Measurements from ENCODE around the gene DIS3L2. TPM values are rescaled to one million over a fixed set of nuclear protein-coding genes. Genes with fewer than 3 reads are reported as not detected.
A peak's percentile ranks its signal among the peaks of the same experiment; 100 is the strongest.

DIS3L2 gene, protein sequence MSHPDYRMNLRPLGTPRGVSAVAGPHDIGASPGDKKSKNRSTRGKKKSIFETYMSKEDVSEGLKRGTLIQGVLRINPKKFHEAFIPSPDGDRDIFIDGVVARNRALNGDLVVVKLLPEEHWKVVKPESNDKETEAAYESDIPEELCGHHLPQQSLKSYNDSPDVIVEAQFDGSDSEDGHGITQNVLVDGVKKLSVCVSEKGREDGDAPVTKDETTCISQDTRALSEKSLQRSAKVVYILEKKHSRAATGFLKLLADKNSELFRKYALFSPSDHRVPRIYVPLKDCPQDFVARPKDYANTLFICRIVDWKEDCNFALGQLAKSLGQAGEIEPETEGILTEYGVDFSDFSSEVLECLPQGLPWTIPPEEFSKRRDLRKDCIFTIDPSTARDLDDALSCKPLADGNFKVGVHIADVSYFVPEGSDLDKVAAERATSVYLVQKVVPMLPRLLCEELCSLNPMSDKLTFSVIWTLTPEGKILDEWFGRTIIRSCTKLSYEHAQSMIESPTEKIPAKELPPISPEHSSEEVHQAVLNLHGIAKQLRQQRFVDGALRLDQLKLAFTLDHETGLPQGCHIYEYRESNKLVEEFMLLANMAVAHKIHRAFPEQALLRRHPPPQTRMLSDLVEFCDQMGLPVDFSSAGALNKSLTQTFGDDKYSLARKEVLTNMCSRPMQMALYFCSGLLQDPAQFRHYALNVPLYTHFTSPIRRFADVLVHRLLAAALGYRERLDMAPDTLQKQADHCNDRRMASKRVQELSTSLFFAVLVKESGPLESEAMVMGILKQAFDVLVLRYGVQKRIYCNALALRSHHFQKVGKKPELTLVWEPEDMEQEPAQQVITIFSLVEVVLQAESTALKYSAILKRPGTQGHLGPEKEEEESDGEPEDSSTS
- polyA plus RNA-seq (ENCODE audit: insufficient read length in 4 of 4) = 10 to 100 TPM; 28.8 to 47.2 (median 36.4) TPM

DNA sequence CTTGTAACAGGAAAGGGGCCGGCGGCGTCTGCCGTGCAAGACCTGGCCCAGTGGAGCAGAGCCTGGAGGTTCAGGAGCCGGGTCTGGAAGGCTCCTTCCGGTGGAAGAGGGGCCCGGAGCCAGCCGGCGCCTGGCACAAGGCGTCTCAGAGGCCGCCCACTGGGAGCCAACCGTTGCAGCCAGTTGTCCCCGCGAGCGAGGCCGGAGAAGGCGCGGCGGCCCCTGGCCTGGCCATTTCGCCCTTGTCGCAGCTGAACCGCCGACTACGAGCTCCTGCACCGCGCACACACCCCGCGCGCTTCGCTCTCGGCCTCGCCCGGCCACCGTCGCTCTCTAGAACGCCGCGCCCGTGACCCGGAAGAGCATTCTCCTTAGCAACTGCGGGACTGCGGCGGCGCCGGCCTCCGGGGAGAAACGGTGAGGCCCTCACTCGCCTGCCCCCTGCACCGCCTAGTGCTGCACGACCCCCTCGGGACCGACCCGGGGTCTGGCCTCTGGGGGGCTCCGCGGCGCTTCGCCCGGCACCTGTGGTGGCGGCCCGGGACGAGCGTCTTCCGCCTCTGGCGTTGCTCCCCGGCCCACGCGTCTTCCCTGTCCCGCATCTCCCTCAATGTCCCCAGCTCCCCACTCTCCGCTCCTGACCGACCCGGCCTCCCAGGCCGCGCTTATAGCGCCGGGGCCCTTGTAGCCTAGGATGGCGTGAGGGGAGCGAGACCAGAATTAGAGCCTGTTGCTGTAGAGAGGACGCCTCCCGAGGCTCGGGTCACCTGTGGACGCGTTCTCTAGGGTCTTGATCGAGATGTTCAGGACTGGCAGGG, at the start of gene DIS3L2:
DIS3L2 (plus strand) TSS at position 365 of the 818 bp plus-strand sequence. CDS start 53,215 bp downstream, outside the sequence.
- peak; percentile 57 to 78 (median 70) for DNase-seq (ENCODE audit: low read depth in 4 of 4, low spot score in 2 of 4)

DNA sequence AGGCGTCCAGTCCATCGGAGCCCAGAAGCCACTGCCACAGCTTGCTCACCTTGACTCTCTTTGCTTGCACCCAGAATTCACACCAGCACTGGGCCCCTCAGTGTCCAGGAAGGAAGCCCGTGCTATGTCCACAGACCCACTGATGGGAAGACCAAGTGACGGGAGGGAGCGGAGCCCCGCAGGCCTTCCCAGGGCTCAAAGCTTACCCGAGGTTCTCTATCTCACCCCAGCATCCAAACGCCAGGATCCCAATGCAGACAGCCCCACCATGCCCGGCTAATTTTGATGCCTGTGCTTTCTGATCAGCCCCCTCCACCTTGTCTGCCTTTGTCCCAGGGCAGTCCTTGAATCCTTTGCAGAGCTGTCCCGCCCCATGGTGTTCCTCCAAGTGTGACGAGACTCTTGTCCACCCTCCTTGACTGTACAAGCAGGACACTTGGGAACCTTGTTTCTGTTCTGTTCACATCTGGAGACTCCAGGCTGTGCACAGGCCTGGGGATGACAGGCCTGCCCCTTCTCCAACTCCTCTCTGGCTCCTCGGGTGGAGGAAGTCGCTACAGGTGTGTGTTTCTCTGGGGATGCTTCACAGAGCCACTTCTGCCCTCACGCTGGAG, 47.3 kb upstream of the DIS3L2 start:
- no peak for DNase-seq (ENCODE audit: low read depth in 4 of 4, low spot score in 2 of 4)

DNA sequence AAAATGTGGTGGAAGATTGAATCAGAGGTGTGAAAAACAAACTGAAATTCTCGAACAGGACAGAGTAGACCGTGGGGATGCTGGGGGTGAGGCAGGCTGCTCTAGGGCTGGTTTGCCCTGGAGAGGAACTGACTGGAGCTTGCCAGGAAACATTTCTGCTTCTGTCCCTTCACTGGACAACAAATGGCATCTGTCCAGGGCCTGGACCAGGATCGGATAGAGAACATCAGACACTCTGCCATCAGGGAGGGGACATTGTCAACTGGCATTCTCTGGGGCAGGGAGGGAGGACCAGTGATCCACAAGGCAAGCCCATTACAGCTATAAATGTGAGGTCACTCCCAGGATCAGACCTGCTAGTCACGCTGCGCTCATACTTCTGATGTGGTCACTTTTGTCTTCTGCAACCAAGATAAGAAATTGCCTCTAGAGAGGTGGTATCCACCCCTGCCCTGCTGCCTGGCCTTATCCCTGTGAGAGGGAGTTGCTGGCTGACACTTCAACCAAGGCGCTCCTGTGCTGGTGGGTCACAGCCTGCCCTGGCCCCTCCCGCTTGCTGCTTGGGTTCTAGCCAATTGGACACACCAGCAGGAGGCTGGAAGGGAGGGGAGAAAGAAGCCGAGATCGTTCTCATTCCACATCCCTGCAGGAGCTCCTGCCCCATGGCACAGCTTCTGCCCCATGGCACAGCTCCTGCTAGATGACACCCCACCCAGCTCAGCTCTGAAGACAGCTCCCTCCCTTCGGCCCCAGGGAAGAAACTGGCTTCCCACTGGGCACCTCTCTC, 44.0 kb upstream of the DIS3L2 start:
- no peak for DNase-seq (ENCODE audit: low read depth in 4 of 4, low spot score in 2 of 4)

DNA sequence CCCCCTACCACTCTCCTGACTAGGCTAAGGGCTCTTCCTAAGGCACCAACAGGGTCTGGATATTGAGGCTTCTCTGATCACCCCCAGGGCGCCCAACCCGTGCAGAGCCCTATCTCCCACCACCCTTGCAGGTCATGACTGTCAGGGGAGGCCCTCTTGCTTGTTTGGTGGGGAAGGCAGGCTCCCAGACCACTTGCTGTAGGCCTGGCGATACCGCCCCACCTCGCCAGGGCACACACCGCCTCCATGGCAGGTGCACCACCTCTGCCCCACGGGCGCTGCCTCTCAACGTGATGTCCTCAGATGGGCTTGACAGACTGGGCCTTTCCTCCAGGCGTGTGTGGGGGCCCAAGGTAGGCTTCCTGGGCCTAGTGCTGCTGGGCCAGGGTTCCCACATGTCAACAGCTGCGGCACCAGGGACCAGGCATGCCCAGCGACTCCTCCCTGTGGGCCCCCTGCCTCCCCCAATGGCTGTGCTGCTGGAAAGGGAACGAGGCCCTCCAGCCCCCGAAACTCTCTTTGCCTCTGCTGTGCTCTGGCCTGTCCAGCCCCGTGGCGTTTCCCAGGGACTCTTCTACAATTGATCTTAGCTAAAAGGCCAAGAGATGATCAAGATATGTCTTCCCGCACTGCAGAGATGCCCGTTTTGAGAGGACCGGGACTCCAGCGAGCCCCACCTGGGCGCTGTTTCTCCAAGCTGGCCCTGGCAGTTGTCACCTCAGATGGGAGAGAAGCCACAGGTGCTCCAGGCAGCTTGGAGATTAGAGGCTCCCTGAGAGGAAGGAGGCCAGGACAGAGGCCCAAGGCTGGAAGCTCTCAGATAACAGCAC, 42.8 kb upstream of the DIS3L2 start:
- no peak for DNase-seq (ENCODE audit: low read depth in 4 of 4, low spot score in 2 of 4)

DNA sequence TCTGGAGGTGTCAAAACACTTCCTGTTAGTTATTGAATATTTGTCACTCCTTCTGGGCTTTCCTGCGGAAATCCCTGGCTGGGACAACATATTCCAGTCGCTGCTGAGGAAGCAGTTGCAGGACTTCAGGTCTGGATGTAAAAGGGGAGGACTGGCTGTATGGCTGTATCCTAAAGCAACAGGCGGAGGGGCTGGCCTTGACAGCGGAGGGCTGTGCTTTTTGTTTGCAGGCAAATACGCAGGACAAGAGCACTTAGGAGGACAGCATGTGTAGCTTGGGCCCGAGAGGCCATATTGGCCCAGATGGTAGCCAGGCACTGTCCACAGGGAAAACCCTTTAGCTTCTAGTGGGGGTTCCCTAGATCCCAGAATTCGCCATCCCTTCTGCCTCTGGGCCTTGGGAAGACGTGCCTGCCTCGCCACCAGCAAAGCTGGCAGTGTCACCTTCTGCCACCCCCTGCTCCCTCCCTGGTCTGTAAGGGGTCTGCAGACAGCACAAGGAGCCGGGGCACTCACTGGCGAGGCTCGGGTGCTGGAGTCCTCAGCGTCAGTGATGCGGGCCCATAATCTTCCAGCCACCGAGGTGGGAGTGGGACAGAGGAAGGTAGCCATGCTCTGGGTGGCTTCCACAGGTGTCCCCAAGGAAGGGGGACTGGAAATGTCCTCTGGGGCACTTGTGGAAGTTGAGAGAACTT, 42.0 kb upstream of the DIS3L2 start:
- DNase-seq (ENCODE audit: low read depth in 4 of 4, low spot score in 2 of 4) = no peak

DNA sequence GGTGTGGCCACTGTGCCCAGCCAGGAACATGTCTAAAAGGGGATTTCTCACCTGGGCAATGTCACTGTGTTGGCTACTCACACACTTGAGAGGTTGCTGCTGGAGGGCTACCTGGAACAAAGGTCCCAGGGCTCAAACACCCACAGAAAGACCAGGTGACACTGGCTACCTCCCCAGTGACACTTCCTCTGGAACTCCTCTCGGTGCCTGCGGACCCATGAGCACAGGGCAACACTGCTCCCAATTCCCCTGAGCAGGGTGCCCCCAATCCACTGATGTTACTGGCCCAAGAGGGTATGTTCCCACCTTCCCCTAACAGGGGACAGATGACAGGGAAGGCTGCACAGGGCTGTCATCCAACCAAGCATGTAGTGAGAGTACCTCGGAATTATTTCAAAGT, 41.1 kb upstream of the DIS3L2 start:
- DNase-seq (ENCODE audit: low read depth in 4 of 4, low spot score in 2 of 4) = no peak

DNA sequence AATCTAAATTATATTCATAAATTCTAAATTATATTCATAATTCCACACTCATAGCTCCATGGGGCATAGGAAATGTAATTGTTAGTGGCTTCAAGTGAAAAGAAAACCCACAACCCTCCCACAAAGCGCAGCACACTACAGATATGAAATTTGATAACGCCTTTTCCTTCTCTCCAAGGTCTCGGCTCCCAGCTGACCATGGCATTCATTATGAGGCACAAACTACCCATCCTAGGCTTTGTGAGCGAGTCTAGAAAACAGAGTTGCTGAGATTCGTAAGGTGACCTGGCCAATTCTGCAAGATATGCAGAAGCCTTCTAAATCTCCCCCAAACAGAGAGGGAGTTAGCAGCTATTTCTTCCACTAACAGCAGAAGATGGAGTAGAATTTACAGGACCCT, 40.7 kb upstream of the DIS3L2 start:
- no peak for DNase-seq (ENCODE audit: low read depth in 4 of 4, low spot score in 2 of 4)

DNA sequence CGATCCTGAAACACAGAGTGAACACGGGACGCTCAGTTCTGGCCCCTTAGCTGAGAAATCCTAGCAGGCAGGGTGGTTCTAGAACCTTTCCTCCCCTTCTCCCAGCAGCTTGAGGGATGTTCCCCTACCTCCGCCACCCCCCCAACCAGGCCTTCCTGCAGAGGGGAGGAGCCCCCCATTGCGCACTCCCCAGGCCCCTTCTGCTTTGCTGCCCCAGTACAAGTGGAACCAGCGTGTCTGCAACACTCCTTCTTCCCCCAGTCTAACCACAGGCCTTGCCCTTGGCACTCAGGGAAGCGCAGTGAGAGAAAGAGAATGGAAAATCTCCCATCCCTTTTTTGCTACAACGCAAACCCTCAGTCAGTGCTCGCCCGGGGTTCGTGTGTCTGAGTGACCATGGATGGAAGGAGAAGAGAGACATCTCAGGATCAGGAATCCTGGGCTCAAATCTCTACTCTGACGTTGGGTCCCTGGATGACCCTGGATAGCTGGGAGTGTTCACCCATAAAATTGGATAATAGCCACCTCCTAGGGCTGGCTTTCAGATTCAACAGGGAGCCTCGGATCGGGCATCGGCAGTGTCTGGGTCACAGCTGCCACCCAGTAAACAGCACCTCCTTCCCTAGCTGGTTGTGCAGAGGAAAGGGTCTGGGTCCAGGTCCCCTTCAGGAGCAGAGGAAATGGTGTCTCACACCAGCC, 39.1 kb upstream of the DIS3L2 start:
- DNase-seq (ENCODE audit: low read depth in 4 of 4, low spot score in 2 of 4) = no peak

DNA sequence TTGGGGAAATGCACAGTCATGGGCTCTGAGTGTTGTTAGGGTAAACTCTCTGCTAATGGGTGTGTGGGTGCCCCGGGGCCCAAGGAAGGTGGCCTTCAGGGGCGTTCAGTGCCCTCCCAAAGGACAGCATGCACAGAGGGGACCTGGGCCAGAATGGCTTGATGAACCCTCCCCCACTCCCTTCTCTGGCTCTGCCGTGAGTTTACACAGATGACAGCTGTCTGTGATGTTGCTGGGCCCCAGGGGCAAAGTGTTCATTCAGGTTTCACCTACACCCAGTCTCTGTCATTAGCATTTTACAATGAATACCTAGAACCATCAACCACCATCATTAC, 38.5 kb upstream of the DIS3L2 start:
- no peak for DNase-seq (ENCODE audit: low read depth in 4 of 4, low spot score in 2 of 4)

DNA sequence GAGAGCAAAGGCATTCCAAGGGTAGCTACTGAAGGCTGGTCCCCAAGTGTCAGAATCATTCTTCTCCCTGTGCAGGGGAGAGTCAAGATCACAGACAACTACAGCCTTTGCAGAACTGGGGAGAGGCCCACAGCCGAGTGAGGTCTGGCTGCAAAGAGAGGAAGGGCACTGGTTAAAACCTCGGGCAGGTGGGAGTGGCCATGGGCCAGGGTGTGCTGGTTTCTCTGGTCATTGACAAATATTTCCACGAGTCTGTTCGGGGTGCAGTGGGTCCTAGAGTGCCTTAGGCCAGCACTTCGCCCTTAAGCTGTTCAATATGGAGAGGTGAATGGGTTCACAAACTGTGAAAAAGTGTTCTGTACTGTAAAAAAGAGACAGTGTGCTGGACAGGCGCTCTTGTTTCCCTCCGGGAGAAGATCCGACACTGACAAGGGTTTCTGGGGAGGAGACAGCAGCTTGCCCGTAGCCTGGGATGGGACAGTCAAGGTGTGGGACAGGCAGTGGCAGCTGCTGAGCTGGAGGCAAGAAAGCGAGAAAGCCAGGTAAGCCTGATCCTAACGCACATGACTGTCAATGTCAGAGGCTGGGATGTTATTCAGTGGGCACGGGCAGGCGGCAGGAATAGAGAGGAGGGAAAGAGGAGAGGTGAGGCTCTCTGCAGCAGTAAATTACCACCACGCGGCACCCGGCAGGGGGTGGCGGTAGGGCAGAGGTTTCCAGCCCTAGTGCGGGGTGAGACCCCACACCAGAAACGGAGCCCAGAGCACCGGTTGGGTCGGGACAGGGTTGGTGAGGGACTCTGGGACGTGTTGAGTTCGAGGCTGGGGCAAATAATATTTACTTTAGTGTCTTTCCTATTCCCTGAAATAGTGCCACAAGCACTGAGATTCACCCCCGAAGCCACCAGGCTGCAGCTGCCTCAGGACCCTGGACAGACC, 37.3 kb upstream of the DIS3L2 start:
- no peak for DNase-seq (ENCODE audit: low read depth in 4 of 4, low spot score in 2 of 4)

DNA sequence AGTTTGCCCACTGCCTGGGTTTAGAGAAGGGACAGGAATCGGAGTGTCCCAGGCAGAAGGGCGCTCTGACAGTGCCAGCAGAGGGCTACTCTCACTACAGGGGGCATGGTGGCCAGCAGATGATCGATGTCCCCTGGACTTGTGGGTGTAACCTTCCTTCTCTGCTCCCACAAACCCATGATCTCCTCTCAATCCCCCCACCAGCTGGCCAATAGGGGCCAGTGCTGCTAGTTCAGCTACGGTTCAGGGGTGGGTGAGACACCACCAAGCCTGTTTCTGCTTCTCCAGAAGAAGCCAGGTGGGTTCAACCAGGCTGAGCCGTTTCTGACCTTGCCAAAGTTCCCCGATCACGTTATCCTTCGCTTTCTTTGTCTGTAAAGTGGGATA, 36.6 kb upstream of the DIS3L2 start:
- no peak for DNase-seq (ENCODE audit: low read depth in 4 of 4, low spot score in 2 of 4)

DNA sequence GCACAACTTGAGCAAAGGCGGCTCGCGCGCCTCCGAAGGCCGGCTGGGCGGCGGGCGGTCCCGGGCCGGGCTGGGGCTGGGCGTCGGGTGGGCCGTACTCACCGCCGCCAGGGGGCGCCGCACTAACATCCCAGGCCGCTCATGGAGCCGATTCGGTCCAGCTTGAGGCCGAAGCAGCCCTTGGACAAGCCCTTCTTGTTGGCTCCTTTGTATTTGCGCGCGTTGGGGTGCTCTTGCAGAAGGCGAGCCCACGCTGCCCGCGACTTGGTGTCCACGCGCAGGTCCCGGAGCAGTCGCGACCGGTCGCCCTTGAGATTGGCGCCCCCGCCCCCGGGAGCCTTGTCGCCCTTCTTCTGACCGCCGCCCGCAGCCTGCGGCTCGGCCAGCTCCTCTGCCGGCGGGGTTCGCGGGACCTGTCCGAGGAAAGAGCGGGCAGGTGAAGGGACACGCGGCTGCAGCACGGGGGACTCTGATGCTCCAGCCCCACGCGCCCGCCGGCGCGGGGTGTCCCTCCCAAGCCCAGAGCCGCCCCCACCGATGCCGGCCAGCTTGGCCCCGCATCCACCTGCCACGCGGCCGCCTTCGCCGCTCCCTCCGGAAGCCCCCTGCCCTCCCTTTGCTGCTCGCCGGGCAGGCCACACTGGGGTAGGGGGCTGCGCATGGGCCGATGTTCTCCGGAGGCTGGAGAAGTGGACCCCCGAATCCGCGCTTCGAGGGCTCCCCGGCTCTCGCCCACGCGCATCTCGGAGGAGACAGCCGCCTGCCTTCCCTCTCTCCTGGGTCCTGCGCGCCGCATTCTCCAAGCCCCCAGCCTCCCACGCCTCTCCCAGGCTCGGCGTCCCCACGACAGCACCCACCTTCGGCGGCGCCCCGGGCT, 36.0 kb upstream of the DIS3L2 start:
- DNase-seq (ENCODE audit: low read depth in 4 of 4, low spot score in 2 of 4) = peak; percentile 55 to 72 (median 66)

DNA sequence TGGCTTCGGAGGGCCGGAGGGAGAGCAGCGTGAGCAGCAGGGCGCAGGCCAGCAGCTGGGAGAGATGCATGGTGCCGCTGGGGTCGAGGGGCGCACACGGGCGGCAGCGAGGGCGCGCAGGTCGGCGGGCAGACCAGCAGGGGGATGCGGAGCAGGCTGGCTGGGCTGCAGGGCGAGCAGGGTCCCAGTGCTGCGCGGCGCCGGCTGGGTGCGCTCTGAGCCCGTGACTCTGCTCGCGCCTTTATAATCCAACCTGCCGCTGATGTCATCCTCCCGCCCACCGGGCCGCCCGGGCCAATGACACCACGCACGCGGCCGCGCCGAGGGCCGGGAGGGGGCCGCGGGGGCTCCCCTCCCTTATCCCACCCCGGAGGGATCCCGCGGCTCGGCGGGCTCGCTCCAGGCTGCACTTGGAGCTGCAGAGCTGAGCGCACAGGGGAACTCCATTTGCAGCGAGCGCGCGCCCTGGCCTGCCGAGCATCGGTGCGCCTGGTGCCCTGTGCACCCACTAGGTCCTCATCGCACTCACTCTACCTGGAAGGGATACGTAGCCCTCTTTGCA, 35.3 kb upstream of the DIS3L2 start, which contains the start of gene NPPC:
NPPC (minus strand) TSS at position 217 of the 562 bp plus-strand sequence; CDS start at position 70, 147 bp downstream.
- DNase-seq (ENCODE audit: low read depth in 4 of 4, low spot score in 2 of 4) = peak in 3 of 4 donors; percentile 55 to 65 (median 56)

DNA sequence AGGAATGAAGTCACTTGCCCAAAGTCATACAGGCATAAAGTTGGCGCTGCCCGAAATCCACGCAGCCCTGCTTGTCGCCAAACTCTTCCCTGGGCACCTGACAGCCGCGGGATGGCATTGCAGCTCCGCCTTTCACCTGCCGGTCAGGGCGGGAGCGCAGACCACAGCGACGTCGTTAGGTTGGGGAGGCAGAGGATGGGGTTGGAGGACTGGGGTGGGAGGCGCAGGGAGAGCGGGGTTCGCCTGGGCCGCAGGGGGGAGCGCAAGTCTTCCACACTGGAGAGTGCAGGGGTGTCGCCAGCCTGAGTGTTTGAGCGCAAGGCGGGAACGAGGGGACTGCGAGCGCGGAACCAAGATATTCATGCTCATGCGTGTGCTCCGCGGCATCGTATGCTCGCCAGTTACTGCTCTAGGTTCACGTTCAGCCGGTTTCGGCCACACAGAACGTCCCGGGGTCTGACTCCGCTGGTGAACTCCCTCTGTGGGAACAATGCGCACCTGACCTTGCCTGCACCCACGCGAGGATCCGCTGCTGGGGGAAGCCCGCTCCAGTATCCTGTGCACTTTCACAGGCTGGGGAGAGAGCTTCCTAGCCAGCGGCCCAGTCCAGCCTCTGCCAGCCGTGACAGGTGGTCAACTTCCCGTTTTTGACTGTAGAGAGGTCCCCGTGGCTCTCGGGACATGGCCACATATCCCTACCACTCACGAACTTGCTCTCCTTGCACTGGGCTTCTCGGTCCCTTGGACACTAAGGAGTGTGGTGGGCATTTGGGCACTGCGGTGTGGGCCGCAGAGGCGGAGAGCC, 34.5 kb upstream of the DIS3L2 start:
- peak in 2 of 4 donors; percentile 20 to 48 for DNase-seq (ENCODE audit: low read depth in 4 of 4, low spot score in 2 of 4)
